HG02588 (cell line): ENCODE results near the gene QRICH2.
"Not testable (repeated sequence)": the region's sequence is repeated elsewhere in the genome, so short reads cannot be mapped to it uniquely, and the experiment has no call there.

ENCODE experiments used
- ATAC-seq: cut with Tn5 transposase; IDR thresholded peaks from one replicate; pipeline ENCODE4 v1.9.1; 2021; ENCODE audit warnings: mild to moderate bottlenecking, moderate library complexity; ENCODE audit not compliant: unreplicated experiment

The QRICH2 gene

GRCh38 chr17:76278268-76278908, 29.7 kb downstream of the QRICH2 start:
- ATAC-seq = no peak

GRCh38 chr17:76277300-76278267, 30.5 kb downstream of the QRICH2 start:
- no peak for ATAC-seq

GRCh38 chr17:76276461-76277299, 31.4 kb downstream of the QRICH2 start:
- ATAC-seq = no peak

GRCh38 chr17:76276069-76276431, 32.0 kb downstream of the QRICH2 start:
- ATAC-seq = no peak

- ATAC-seq = no peak
These were observed 32.6 kb downstream of the QRICH2 start for GRCh38 chr17:76275382-76276068.

- ATAC-seq = no peak
These were observed 33.7 kb downstream of the QRICH2 start for GRCh38 chr17:76274112-76274956.

- no peak for ATAC-seq
These were observed 34.5 kb downstream of the QRICH2 start for GRCh38 chr17:76273445-76274111.

GRCh38 chr17:76272541-76273444, 35.3 kb downstream of the QRICH2 start:
- ATAC-seq = peak; percentile 27

GRCh38 chr17:76271669-76272540, 36.2 kb downstream of the QRICH2 start:
- peak; percentile 45 for ATAC-seq

- no peak for ATAC-seq
These were observed 37.1 kb downstream of the QRICH2 start for GRCh38 chr17:76270770-76271668.

- ATAC-seq = no peak
These were observed 37.9 kb downstream of the QRICH2 start for GRCh38 chr17:76270127-76270592.

- ATAC-seq = no peak
These were observed 38.8 kb downstream of the QRICH2 start for GRCh38 chr17:76268991-76269981.

GRCh38 chr17:76268015-76268749, 39.9 kb downstream of the QRICH2 start:
- no peak for ATAC-seq

- ATAC-seq = not testable (repeated sequence)
These were observed 40.5 kb downstream of the QRICH2 start for GRCh38 chr17:76267581-76268001.
